Stimulated activated CD8-positive, alpha-beta memory T cell treated with anti-CD3 and anti-CD28 coated beads, Interleukin-12 subunit alpha, Interleukin-12 subunit beta, amount 100 ng/mL, for 24 hours (primary cell): ENCODE measurements around the gene HOXD13.

Source experiments
- DNase-seq: peaks from one replicate; pipeline ENCODE4 v3.0.0-alpha.2; 2020; ENCODE audit errors: extremely low read depth

Gene HOXD13

DNA sequence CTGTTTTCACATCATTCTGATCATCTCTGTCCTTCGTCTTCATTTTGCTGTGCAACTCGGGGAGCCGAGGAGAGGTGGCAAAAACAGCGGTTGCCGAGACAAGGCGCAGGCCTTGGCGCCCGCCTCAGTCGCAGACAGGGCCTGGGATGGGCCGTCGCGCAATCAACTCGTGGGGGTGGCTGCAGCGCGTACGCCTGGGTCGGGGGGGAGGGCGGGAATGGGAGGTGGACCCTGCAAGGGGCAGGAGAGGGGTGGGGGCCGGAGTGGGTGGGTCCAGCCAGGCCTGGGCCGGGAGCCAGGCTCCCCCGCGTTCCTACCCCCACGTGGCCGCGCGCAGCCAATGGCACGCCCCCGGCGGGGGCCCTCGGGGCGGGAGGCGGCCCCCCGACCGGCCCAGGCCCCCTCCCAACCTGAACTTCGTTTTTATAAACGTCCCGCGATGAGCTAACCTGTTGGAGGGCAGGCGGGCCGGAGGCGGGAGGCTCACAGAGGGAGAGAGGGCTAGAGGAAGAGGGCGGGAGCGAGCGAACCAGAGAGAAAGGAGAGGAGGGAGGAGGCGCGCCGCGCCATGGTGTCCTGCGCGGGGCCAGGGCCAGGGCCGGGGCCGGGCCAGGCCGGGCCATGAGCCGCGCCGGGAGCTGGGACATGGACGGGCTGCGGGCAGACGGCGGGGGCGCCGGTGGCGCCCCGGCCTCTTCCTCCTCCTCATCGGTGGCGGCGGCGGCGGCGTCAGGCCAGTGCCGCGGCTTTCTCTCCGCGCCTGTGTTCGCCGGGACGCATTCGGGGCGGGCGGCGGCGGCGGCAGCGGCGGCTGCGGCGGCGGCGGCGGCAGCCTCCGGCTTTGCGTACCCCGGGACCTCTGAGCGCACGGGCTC lies at the start of gene HOXD13:
TSS of gene HOXD13 (plus strand) at position 452 of the 875 bp plus-strand sequence. CDS start at position 622, 170 bp downstream.
- DNase-seq: no peak

DNA sequence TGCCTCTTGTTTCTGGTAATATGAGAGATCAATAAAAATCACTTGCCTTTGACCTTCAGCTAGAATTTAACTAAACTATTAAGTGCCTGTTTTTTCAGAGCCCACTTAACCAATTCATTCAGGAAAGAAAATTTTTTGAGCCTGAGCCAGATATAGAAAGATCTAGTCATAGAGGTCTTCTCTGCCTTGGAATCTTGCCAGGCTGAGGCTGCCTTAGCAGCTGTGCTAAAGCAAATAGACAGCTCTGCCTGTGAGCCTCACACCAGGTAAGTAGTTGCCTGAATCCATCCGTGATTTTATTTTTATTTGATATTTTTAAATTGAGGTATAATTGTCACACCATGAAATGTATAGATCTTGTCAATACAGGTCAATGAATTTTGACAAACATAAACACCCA lies 36.1 kb upstream of the HOXD13 start:
- DNase-seq: no peak

DNA sequence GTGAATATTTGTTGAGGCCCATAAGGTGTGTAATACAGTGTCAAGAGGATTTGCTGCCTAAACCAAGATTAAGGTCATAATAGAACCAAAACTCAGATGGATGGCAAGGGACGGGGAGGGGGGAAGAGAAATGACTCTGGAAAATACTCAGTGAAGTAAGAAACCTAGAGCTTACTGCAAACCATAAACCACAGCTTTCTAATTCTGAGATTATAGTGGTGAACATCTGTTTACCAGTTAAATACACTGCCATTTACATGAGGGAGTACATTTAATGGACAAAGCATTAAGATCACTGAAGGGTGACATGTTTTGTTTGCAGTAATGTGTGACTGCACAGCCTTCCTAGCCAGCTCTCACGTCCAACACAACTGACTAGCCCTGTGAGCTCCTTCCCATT lies 28.6 kb upstream of the HOXD13 start:
- no peak for DNase-seq

DNA sequence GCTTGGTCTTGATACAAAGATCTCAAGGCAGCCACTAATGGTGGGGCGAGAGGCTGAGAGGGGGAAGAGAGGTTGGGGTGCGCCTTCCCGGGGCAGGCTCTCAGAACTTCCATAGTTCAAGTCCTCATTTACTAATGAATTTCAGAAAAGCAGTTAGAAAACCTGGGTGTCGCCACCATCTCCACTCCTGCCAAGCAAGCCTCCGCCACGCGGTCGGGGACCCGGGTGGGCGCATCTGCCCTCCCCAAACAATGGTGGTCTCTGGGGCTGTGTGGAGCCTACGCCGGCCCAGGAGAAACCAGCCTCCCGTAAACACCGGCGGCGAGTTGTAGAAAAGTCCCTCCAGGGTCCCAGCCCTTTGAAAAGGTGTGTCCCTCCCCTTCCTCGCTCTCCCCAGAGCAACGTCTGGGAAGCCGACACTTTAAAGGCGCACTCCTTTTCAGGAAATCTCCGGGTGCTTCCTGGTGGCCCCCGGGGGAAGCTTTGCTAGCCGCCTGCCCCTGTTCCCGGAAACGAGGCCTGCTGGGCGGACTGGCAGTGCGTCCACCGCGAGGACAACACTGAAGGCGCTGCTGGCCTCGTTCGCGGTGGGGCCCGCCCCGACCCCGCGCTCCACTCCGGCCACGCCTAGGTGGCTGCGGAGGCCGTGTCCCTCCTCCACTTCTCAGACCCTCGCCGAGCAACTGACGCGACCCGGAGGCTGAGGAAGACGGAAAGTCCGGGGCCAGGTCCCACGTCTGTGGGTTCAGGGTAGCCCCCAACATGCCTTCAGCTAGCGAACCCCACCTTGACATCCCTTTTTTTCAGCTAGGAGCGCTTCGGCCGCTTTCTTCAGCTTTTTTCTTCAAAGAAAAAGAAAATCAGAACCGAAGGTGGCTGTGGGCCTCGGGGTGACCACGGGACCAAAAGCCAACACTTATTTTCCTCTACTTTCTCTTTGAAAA lies 25.6 kb upstream of the HOXD13 start:
- DNase-seq: no peak

DNA sequence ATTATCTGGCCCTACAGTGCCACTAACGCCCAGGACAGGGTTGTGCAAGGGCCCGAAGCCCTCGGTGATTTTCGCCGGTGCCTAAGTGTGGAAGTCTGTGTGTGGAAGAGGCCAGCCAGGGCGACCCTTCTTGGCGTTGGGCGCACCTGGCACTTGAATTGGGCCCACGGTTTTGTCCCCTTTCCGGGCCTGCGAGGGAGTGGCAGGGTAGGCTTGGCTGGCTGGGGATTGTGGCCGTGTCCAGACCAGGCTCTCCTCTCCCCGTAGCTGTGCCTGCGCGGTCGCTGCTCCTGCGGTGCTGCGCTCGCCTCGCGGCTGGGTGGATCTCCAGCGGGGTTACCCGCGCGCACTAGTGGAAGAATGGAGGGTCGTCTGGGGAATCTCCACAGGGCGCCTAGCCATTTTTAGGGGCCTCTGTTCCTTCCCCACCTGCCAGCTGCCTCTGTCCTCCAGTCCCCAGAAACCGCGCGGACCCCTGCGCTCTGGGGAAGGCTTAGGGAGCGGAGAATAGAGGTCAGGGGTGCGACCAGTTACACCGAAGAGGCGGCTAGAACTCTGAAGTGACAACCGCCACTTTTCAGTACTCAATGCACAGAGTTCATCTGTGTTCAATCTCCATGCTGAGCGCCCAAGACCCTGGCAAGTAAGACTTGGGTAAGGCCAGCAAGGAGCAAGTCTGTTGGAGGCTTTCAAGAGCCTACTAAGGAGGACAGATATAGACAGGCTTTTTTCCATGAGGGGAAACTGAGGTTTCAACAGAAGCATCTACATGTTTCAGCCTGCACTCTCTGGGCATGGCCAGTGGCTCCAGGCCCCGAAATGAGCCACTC lies 24.7 kb upstream of the HOXD13 start:
- no peak for DNase-seq

DNA sequence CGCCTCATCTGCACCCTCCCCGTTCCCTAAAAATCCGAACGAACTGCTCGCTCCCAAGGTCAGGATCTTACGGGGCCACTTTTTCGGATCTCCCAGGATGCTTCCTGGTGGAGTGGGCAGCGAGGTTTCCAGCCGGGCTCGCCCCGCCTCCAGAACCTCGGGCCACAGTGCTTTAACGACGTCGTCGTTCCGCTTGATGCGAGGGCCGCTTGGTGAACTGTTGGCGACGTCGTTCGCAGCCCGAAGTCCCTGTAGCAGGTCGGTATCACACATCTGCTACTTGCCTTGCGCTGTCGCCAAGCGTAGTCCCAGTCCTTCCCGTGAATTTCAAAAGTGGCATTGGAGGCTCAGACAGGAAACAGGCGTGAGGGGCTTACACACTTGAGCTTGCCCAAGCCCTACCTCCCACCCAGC lies 24.1 kb upstream of the HOXD13 start:
- DNase-seq: no peak

DNA sequence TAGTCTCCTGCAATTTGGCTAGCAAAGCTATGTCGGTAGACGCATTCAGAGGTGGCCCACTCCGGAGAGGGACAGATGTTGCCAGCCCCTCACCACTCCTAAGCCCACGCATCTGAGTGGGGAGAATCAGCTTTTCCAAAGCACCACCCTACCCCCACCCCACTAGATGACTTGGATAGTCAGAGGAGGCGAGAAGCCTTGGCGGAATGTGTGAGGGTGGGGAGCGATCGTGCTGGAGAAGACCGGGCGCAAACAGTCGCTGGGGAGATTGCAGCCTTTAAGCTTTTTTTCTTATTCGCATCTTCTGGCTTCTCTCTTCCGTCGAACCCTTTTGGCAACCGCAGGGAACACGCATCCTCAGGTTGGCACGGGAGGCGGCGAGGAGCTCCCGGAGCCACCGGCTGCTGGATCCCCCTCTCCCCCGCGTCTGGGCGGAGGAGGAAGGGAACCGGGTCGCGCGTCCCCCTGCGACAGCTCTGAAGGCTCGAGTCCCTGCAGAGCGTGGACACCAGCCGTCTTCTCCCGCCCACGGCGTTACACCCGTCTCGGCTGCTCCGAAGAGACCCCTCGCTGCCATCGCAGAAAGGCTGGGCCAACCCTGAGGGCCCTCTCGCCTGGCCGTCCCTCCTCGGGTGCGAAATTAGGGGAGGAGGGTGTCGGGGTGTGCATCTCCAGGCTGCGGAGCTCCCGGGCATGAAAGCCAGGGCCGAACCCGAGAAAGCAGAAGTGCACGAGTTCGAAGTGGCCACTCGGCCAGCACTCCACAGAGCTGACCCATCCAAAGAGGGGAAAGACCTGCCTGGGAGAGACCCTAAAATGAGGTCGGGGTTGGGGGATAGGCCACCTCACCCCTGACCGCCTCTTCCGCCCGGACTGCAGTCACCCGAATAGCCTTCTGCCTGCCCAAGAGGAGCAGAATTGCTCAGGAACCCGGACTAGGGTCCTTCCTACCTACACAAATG lies 20.9 kb upstream of the HOXD13 start:
- no peak for DNase-seq

DNA sequence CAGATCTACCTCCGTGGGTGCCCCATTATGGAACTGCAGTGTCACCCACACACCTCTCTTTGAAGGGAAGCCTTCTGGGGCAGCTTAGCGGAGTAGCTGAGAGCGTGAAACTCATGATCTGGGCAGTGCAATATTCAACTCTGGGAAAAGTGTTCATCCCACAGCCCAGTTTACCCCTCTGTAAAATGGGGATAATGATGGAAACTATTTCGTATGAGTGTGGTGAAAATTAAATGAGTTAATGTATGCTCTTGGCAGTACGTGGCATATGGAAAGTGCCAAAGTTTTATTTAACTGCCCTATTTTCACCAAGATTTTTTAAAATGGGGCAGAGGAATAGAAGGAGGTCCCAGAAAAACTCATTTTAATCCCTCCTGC lies 20.2 kb upstream of the HOXD13 start:
- DNase-seq: no peak

DNA sequence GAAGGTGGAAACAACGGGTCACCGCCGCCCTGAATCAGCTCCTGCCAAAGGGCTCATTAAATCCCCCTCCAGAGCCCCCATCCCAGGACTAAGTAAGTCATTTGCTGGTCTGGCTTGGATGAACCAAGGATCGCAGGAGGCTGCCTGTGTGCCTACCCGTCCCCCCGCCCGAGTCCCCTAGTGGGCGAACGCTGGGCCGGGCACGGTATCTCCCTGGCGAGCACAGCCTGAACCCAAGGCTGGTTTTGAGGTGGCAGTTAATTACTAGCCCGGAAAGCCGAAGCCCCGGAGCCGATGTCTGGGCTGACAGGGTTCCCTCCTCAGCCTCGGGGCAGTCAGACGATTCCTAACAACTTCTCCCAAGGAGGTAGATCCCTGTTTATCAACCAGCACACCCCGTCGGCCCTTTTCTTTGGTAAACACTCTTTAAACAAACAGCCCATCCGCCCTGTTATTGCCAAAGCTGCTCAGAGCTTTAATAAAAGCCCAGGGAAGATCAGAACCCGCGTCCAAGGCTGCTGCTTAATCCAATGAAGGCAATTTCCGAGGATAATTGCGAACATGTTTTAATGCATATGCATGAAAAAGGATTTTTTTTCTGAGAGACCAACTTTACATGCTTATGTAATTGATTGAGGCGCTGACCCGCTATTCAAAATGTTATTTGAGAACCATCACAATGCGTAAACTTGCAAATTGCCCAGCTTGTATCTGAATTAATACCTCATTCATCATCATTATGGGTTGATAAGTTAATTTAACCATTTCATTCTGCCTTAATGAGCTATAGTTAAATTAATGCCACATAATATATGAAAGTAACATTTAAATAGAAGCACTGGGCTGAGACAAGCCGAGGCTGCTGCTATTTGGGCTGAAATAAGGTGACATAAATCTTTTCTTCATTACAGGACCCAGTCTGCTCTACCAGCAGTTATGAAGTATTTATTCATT lies 19.3 kb upstream of the HOXD13 start:
- no peak for DNase-seq

DNA sequence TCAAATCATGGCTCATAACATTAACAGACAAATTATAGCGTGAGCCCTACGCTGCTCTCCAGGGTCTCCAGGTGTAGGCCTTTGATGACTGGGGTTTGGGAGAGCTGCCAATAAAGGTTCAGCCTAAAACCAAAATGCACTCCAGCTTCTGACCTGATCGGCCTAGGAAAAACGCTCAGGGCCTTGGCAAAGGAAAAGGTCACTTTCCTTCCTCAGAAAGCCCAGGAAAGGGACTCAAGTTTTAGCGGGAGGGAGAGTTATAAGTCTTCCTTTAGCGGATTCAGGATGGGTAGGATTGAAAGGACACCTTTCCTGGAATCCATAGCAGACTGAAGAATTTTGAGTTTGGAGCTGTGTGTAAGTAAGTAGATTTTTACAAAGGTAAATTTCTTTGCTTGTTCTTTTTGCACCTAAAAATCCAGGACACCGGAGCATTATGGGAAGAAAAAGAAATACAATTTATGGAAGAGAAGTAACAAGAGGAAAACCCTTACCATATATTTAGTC lies 17.5 kb upstream of the HOXD13 start:
- DNase-seq: no peak

DNA sequence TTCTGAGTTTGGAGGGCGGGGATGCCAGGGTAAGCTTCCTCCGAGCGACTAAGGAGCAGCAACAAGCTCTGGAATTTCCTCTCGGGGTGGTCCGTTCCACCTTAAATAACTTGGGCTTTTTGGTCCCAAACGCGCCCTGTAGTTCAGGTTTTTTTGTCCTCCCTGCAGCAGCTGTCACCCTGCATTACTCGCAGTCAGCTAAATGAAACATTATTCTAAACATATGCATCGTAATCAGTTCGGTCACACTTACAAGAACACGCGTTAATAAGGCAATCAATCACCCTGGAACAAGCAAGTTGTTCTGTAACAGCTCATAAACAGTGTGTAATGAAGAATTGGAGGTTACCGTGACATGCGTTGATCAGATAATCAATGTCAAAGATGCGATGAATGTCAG lies 17.0 kb upstream of the HOXD13 start:
- no peak for DNase-seq

DNA sequence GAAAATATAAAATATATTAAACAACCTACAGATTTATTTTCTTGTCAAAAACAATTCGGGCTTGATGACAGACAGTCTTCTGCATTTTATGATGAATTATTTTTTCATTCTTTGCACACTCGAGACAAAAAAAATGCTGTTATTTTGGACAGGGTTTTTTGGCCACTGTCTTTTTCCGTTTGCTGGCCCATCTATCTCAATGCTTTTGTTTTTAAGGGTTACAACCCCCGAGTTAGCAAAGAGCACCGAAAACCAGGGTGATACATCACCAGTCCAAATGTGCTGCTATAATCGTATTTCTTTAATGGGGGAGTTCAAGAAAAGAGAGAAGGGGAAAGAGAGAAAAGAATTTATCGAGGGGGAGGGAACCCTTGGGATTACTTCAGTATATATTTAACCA lies 16.5 kb upstream of the HOXD13 start:
- no peak for DNase-seq

DNA sequence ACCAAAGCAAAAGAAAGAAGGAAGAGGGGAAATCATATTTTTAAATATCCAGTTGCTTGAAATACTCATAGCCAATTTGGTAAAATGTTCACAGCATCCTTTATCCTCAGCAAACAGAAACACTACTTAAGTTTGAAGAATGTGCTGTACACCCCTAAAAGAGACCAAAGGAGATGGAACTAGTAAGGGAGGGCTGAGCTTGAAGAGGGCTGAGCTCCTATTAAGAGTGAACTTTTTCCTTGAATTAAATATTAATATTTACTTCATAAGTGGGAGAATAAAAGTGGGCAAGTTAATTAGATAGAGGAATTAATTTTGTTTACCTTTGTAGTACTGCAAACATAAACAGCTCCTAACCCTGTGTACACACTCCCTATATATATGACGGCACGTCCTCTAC lies 15.7 kb upstream of the HOXD13 start:
- no peak for DNase-seq

DNA sequence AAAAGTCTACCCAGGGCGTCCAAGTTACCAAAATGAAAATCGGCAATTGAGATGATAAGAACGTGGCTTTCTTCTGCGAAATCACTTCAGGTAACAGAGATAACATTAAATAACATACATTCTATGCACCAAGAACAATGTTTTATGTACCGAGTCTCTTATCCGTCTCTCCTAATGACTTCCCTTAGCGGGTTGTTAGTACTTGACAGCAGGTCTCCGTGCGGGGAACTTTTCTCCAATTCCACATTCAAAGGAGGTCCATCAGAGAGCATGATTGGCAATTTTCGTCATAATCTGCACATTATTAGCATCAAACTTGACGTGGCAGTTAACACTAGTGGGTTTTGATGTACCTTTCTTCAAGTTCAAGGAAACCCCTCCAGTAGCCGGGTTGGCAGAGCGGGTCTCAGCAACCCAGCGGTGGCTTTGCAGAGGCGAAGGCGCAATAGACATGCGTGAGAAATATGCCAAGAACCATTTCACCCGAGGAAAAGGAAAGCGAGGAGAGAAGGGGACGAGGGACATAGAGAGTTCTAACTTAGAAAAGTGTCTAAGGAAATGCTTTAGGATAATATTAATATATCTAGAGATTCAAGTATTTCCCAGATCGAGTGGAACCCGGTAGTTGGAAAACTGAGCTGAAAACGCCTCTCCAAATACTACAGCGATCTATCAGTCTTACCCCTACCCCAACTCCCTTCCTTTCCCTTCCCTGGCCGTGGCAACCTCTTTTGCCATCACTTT lies 13.8 kb upstream of the HOXD13 start:
- no peak for DNase-seq

DNA sequence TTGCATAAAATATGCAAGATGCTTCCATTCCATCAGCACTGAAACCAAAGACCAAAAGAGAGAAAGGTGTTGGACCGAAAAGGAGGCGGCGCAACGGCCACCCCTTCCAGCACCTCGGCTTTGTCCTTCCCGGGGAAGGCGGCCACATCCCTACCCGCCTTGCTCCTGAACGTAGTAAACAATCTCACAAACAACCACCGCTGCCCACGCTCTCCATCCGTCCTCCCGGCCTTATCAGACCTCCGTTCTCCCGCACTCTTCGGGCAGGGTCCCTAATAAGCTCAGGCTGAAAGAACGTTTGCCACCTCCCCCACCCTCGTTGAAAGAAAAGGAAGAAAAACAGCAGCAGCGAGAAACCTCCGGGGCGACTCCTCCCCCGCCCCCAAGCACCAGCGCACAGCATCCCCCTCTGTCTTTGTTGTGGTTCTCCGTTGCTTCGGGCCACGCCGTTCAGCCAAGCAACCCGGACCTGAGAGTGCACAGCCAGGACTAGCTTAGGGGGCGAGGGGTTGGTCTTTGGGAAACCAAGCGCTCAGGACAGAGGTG lies 13.2 kb upstream of the HOXD13 start:
- no peak for DNase-seq

DNA sequence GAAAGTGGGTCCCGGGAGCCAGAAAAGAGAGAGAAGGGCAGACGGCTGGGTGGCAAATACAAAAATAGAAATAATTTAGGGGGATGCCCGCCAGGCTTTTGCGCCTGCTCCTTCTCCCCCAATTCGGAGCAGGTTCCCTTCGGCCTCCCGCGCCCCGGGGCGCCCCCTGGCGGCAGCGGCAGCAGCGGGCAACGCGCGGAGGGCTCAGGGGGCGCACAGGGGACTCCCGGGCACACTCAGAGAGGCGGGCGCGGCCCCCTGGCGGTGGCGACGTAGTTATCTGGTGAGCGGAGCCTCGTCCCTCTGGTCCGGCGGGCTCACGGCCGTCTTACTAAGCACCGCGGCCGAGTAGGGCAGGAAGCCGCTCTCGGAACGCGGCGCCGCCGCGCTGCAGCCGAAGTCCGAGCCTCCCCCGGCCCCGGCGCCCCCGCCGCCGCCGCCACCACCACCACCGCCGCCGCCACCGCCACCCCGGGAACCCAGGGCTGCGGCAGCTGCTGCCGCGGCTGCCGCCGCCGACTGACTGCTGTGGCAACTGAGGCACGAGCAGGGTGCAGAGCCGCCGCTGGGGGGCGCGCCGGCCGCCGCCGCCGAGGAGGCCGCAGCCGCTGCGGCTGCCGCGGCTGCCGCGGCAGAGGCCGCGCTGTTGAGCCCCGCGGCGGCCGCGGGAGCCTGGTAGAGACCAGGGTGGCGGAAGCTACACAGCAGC lies 12.5 kb upstream of the HOXD13 start:
- no peak for DNase-seq

DNA sequence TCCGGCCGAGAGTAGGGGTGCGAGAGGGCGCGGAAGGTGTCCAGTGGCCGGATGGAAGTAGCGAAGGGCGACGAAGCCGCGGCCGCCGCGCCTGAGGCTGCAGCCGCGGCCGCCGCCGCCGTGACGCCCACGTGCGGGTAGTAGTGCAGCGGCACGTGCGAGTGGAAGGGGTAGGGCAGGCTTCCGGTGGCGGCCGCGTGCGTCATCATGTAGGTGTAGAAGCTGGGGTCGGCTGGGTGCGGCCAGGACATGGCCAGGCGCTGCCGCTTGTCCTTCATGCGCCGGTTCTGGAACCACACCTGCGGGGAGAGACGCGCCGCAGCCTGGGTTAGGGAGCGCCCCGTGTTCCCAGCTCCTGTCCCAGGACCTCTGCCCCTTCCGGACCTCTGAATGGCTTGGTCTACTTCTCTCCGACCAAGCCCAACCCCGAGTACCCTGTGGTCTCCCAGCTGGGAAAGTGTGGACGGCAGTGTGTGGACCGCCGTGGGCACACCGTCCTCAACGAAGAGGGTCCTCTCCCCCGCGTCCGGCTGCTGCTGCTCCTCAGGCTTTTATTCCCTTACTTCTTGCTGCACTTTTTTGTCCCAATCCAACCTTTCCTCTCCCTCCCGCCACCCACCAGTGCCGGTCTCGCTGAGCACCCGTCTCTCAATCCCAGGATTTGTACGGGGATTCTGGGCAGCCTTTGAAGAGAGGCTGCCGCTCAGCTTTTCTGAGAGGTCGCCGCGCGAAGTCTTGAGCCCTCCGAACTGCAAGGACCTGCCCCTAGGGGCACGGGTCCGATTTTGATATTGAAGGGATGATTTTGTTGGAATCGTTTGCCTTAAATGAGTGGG lies 11.8 kb upstream of the HOXD13 start:
- DNase-seq: no peak
